HG02588 (cell line): ENCODE data around the gene WRAP73.

ENCODE experiments used
- ATAC-seq: cut with Tn5 transposase; IDR thresholded peaks from one replicate; pipeline ENCODE4 v1.9.1; 2021; ENCODE audit warnings: mild to moderate bottlenecking, moderate library complexity; ENCODE audit not compliant: unreplicated experiment

The WRAP73 gene

DNA sequence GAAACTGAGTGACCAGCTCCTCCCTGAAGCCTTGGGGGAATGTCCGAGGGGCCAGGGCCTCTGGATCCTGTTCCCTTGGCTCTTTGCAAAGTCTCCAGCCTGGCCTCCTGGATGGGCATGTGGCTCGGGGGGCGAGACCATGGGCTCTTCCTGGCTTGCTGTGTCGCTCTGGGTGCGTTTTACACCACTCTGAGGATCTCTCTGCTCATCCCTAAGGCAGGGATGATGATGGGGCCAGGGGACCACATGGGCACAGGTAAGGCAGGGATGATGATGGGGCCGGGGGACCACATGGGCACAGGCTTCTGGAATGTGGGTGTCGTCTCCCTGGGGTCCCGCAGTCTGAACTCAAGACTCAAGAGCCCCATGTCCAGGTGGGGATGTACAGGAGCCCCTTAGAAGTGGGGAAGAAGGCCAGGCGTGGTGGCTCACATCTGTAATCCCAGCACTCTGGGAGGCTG lies 20.1 kb upstream of the WRAP73 start:
- ATAC-seq = no peak

DNA sequence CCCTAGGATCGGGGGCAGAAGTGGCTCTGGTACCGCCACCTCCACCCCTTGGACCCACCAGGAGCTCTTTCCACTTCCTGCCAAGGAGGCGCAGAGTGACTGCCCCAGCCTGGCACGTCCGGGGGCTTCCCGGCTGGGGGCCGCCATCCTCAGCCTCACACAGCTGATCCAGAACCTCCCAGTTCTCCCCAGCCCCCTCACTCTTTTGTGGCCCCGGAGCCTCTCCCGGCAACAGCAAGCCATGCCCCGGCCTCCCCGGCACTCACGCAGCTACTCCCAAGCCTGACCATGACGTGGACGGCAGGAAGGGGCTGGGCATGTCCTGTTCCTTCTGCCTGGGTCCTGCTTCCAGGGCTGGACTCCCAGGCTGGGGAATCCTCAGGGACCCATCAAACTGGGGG lies 19.5 kb upstream of the WRAP73 start:
- no peak for ATAC-seq

DNA sequence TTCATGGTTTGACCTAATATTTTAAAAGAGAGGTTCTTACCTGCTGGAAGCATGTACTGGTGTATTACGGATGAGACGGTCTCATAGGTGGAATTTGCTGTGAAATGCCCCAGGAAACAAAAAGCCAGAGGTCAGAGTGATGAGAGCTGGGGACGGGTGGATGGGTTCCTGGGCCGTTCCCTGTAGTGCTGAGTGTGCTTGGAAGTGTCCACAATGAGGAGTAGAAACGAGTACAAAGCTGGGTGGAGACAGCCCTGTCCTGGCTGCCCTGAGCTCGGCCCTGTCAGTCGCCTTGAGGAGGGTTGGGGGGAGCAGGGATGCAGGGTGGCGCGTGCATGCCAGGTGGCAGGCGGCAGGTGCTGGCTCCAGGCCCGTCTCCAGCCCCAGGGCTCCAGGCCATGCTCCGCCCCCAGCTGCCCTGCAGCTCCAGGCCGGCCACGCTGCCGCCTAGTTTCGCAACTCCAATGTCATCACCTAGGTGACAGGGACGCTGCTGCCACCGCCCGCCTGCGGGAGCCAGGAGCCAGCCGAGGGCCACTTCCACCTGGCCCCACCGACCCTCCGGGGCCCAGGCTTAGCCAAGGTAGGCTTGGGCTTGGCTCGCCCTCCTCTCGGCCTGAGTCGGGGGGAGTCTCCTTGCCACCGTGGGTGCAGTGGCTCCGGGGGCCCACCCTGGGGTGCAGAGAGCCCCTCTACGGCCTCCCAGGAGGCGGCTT lies 18.8 kb upstream of the WRAP73 start:
- ATAC-seq = no peak

DNA sequence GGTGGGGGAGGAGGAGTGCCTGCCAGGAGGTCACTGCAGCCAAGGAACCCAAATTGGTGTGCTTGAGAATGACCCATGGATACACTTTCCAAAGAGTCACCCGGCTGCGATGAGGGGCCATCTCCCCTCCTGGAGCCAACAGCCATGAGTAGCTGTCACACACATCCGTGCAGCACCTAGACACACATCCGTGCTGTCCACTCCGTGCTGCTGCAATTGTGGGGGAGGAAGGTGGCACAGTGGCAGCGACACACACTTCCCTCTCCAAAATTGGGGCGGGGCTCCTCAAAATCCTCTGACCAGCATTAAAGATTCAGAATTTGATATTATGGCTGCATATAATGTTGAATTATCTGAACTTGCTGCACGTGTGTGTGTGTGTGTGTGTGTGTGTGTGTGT lies 18.2 kb upstream of the WRAP73 start:
- ATAC-seq = no peak

DNA sequence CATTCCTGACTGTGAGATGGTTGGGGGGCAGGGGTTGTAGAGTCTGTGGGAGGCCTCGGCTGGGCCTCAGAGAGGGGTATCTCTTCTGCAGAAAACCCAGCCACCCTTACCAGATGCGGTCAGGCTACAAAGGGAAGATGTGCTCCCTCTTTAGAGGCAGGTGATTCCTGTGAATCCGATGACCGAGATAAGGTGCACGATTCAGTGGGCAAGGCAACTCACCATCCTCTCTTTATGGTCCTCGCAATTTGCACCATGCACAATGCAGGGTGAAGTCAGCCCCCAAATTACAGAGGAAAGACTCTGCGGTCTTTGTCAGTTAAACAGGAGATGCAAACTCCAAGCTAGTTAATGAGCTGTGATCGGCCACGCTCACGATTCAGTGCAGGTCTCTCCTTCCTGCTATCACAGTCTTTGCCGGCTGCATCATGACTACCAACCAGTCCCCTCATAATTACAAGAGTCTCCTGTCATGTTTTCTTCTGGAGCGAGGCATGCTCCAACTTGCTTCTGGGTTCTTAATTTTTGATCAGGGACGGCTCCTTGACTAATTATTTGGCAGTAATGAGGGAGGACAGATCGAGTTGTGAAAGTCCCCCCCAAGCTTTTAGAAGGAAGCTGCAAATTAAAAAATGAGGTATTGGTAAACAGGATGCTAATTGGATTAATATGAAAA lies 14.9 kb upstream of the WRAP73 start:
- ATAC-seq = no peak

DNA sequence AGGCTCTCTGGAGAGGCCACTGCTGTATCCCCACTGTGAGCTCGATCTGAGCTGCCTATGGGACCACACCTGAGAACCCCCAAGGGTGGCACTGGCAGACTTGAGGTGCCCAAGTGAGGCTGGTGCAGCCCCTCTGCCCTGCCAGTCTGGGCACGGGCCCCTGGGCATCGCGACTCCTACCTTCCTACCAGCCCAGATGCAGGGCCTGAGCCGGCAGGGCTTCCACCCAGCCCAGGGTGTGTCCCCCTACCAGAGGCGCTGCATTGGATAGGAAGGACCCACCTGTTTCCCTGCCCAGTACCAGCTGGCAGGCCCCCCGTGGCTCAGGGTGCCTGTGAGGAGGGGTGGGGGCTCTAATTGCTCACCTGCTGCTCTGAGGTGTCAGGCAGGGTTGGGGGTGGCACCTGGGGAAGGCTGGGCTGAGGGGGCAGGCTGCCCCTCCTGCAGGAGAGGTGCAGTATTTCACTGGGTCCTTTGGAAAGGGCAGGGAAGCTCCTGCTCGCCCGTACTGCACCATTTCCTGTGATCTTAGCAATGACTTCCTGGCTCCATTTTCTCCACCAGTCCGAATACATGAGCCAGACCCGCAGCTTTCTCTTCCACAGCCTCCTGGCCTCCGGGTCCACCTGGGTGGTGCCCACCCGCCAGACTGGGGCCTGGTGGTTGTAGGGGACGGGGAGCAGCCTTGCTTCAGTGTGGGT lies 14.2 kb upstream of the WRAP73 start:
- no peak for ATAC-seq

DNA sequence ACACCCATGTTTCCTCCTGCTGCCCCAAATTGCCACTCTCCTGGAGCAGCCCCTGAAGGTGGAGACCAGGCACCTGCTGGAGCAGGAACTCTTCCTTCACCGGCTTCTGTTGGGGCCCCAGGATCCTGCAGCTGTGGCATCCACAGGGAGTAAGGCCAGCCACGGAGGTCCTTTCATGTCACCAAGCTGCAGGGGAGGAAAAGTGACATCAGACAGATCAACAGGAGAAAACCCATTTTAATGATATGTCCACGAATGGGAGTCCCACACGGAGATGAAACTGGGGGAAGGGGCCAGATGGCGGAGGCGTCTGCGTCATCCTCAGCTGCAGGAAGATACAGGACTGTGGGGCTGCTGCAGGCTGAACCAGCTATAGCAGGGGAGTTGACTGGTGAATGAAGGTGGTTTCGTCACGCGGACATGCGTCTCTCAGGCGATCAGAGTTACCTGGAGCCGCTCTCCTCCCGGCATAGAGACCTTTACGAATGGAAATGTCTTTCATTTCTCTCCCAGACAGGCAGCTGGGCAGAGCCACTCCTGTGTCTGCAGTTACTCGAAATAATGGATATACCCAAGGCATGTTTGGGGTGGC lies 12.3 kb upstream of the WRAP73 start:
- no peak for ATAC-seq

DNA sequence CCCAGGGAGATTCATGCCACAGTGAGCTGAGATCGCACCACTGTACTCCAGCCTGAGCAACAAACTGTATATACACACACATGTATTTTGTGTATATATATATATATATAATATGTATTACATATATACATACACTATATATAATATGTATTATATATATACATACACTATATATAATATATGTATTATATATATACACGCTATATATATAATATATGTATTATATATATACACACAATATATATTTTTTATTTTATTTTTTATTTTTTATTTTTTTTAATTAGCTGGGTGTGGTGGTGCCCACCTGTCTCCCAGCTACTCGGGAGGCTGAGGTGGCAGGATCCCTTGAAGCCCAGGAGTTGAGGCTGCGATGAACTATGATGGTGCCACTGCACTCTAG lies 11.7 kb upstream of the WRAP73 start:
- ATAC-seq = no peak

DNA sequence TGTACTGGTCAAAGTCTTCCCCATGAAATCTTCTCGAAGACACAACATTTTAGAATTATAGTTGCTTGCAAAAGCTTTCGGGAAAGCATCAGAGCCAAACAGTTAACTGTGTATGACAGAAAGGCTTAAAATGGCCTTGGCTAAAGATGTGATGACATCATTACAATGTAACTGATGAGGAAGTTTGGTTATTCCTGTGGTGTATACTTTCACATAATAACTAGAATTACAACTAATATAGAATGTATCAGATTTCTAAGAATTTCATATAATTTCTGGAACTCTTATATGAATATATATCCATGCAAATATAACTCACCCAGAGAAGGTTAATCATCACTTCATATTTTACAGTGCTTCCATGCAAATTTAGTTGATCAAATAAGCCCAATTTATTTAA lies 10.8 kb upstream of the WRAP73 start:
- ATAC-seq = no peak

DNA sequence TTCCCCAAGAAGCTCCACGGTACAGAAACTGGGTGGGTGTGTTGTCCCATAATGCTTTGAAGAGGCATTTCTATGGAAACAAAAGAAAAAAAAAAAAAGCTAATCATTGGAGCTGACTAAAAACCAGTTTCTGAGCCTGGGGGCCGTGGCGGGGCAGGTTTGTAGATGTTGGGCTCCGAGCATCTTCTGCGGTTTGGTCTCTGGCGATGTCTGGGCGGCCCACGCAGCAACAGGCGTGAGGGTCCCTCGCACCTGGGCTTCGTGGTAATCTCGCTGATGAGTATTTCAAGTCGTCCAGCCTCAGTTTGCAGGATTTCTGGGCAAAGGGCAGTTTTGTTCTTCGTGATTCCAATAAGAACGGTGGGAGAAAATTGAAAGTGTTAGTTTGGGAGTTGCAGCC lies 9.2 kb upstream of the WRAP73 start:
- ATAC-seq = no peak

DNA sequence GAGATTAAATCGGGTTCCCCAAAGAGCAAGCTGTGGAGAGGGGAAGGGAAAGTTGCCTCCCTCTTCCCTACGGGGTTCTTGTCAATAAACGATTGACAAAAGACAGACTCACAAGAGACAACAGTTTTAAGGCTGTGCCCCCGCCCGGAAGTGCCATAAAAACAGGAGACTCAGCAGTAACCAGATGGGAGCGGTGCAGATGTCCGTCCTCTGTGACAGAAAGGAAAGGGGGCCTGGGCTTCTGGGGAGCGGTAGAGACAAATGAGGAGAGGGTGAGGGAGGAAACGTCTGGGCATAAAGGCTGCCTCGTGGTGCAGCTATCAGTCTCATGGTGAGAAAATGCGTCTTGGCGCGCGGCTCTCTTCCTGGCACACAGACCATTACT lies 8.3 kb upstream of the WRAP73 start:
- ATAC-seq = no peak

DNA sequence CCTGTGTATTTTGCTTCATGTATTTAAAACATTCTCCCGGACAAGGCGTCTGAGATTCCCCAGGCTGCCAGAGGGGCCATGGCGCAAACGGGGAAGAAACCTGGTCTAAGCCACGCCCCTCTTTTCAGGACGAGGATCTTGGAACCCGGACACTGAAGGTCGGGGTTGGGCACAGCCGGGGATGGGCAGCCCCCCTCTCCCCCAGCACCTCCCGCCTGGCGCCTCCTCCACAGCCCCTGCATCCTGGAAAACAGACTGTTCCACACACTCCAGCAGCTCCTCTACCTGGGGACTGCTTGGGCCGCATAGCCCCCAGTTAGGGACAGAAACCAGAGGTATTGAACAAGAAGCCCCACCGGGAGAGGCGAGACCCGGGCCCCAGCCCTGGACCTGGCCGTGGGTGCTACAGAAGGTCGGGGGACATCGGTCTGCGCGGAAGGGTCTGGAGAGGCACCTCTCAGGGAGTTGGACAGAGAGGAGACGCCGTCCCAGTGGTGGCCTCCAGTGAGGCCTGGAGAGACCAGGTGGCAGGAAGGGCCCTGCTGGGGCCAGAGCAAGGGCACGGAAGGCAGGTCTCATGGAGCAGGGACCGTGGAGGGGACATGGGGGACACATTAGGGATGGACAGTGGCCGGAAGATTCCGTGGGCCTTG lies 7.8 kb upstream of the WRAP73 start:
- ATAC-seq = no peak

DNA sequence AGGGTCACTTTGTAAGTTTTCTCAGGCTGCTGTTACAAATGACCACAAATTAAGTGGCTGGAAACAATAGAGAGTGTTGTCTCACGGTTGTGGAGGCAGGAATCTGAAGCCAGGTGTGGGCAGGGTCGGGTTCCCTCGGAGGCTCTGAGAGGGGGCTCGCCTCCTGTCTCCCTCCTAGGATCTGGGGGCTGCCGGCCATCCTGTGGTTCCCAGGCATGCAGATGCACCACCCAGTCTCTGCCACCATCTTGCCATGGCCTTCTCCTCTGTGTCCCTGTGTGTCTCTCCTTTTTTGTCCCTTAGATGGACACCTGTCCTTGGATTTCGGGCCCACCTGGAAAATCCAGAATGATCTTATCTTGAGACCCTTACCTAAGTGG lies 7.2 kb upstream of the WRAP73 start:
- ATAC-seq = no peak

DNA sequence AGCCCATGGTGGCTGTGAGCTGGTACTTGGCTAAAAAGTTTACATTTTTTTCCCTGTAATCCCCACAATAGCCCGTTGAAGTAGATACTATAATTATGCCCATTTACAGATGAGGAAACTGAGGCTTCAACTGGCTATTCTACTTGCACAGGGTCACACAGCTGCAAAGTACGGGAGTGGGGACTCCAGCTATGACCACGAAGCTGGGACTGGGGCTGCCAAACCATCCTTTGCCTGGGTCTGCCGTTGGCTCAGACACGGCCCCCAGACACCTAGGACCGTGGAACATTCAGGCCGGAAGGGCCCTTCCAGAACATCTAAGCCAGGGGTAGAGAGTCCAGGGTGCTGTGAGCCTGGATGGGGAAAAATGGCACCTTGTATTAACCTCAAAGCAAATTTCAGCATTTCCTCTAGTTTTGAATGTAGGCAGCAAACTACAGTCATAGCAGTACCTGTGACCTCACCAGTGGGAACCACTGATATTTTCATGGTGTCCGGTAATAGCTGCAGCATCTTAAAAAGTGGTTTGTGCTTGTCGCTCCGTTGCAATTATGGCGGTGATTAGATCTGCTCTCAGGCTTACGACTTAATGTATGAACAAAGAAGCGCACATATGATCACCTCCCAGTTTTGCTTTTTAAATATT lies 6.7 kb upstream of the WRAP73 start:
- peak; percentile 45 for ATAC-seq

DNA sequence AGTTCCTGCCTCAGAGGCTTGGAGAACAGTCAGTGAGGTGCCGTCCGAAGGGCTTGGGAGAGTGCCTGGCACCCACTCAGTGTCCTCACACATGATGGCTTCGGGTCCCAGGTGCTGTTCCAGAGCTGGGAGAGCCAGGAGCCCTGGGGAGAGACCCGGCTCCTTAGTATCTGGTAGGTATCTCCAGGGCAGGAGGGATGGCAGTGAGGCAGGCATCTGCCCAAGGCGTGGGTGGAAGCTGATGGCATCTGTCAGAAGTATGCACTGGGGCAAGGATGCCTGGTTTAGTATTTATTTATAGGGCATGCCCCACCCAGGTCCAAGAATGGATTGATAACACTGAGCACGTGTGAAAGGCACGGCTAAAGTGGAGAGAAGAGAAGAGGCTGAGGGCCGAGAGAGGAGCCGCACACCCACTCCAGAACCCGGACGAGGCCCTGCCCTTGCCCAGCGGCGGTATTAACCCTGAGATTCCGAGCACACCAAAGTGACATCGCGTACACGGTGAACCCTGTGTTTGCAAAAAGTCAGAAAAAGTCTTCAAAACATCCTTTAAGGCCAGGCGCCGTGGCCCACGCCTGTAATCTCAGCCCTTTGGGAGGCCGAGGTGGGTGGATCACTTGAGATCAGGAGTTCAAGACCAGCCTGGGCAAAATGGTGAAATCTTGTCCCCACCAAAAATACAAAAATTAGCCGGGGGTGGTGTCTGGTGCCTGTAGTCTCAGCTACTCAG lies 4.8 kb upstream of the WRAP73 start:
- no peak for ATAC-seq

DNA sequence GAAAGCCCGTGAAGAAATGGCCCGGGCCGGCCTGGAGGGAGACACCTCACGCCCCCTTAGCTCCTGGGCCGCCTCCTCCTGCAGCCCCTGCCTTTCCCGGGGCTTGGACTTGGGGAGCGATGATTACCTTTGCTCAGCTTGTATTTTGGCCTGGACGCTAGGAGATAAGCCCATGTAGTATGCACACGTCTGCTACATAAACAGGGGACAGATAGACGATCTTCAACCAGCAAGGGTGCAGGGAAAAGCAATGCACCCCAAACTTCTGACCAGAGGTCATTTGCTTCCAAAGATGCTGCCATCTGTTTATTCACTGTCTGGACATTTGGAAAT lies 3.3 kb upstream of the WRAP73 start:
- ATAC-seq = no peak

DNA sequence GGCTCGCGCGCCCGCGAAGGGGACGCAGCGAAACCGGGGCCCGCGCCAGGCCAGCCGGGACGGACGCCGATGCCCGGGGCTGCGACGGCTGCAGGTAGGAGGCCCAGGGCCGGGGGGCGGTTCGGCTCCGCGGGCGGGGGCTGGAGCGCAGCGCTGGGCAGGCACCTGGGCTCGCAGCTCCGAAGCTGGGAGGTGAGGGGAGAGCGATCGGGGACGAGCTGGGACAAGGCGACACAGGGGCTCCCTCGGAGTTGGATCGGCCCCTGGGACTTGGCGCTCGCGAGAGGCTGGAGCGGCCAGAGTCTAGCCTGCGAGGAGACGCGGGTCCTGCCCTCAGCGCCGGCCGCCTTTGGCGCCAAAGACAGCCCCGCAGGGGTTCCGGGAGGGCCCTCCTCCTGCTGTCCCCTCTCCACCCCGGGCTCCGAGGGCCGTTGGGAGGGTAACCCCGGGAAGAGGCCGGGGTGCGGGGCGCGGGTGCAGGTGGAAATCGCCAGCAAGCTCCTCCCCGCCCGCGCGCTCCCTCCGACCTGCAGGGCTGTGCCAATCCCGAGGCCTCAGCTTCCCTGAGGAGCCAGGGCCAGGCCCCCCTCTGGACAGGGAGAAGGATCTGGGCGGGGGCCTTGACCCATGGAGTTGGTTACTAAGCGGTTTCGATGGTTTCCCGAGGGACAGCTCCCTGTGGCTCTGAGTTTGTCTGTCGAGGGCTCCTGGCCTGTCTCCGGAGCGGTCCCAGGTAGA lies 2.8 kb upstream of the WRAP73 start:
- ATAC-seq = no peak

DNA sequence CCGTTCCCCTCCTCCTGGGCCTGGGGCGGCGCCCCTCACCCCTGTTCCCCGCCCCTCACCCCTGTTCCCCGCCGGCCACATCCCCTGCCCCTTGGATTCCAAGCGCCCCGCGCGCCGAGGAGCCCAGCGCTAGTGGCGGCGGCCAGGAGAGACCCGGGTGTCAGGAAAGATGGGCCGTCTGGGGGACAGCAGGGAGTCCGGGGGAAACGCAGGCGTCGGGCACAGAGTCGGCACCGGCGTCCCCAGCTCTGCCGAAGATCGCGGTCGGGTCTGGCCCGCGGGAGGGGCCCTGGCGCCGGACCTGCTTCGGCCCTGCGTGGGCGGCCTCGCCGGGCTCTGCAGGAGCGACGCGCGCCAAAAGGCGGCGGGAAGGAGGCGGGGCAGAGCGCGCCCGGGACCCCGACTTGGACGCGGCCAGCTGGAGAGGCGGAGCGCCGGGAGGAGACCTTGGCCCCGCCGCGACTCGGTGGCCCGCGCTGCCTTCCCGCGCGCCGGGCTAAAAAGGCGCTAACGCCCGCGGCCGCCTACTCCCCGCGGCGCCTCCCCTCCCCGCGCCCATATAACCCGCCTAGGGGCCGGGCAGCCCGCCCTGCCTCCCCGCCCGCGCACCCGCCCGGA lies 2.1 kb upstream of the WRAP73 start, which contains the start of gene TP73:
Gene TP73 (plus strand): TSS at position 587 of the 618 bp plus-strand sequence. CDS start 29,850 bp downstream, outside the sequence.
- no peak for ATAC-seq
